H1 (cell line): Measurements from ENCODE around the gene VAPA. TPM values are rescaled to one million over a fixed set of nuclear protein-coding genes. Genes with fewer than 3 reads are reported as not detected.

Experiments used
- BACH1 ChIP-seq: IDR thresholded peaks from 2 replicates; pipeline ENCODE4 v1.6.1; 2012; ENCODE audit warnings: low read length, improper control_type of control experiment
- CEBPB ChIP-seq: IDR thresholded peaks from 2 replicates; pipeline ENCODE4 v1.6.1; 2012; ENCODE audit warnings: low read depth, low read length
- CTBP2 ChIP-seq: IDR thresholded peaks from 2 replicates; pipeline ENCODE4 v1.7.0; 2011; ENCODE audit warnings: borderline replicate concordance, mild to moderate bottlenecking, moderate library complexity, mixed read lengths, low read length; ENCODE audit not compliant: insufficient read depth, insufficient read length
- JUND ChIP-seq: IDR thresholded peaks from 2 replicates; pipeline ENCODE4 v1.6.1; 2011; ENCODE audit warnings: mild to moderate bottlenecking, improper control_type of control experiment, low read length
- RBBP5 ChIP-seq: IDR thresholded peaks from 2 replicates; pipeline ENCODE4 v1.7.1; 2012; ENCODE audit warnings: low read depth, mild to moderate bottlenecking, inconsistent platforms, low read length, moderate library complexity, borderline replicate concordance
- RNF2 ChIP-seq: fragments of 200-900, 300-1000 bp; sonication (generic); IDR thresholded peaks from 2 replicates; pipeline ENCODE4 v1.7.1; 2016; ENCODE audit warnings: borderline replicate concordance, low read depth, mild to moderate bottlenecking, antibody characterized with exemption, low read length; ENCODE audit not compliant: poor library complexity, severe bottlenecking; ENCODE audit errors: missing control alignments
- TEAD4 ChIP-seq: IDR thresholded peaks from 2 replicates; pipeline ENCODE4 v1.6.1; 2012; ENCODE audit warnings: low read depth, low read length, inconsistent platforms, mixed read lengths
- ZNF274 ChIP-seq: IDR thresholded peaks from 2 replicates; pipeline ENCODE4 v1.7.0; 2012; ENCODE audit warnings: low read length, borderline replicate concordance; ENCODE audit errors: extremely low read depth
- polyA plus RNA-seq, 7 experiments: library from polyadenylated mRNA; depleted of rRNA in 3 of 7; stranded (reverse) in 5 of 7; unstranded in 2 of 7; fragments of >200 nt in 5 of 7; fragments of 200-250 nt in 2 of 7; gene quantifications; 1 replicate in 5 of 7; 2 replicates in 1 of 7; 4 replicates in 1 of 7; pipeline versions ENCODE4 v1.2.1 to v1.2.3, GENCODE V29; 2011 to 2013; ENCODE audit warnings: missing spikeins in 2 of 7, mixed read lengths in 2 of 7
- total RNA-seq: library from RNA; stranded (reverse); fragmentation: NEBNext Ultra II Directional; extraction: Animal tissue kit (Norgen Biotek cat#: 25700); gene quantifications from 2 replicates; pipeline ENCODE4 v1.2.1, GENCODE V29; 2021

Gene VAPA
- total and polyA plus RNA-seq, 2 of the 8 experiments (the other 6 are each of a cell fraction or from before 2014, with no cell fraction given): 79.7 to 130 TPM

- TF ChIP-seq RNF2 (no peak), ZNF274 (no peak), JUND (no peak), RBBP5 (no peak), TEAD4 (no peak), CEBPB (no peak), CTBP2 (no peak), BACH1 (no peak)
- TF ChIP-seq, all 59 proteins: peak for 0
These were observed 71.8 kb downstream of the VAPA start (continued) for GRCh38 chr18:9985641-9986040.
